Endothelial cell of umbilical vein (primary cell): ENCODE data around the gene SIN3B. TPM values are rescaled to one million over a fixed set of nuclear protein-coding genes. Genes with fewer than 3 reads are reported as not detected.

Experiments used
- BruUV-seq: library from RNA; stranded (reverse); fragments of 400-500 nt; replicated peaks from 2 replicates; lab custom pipeline; 2021; lab: Mats Ljungman, UMichigan
- CTCF ChIA-PET: fragments of 300-600, 350-600 bp; sonication (Branson Sonifier 250); formaldehyde crosslinking; loops from one replicate; lab custom pipeline; 2021; ENCODE audit warnings: antibody characterized with exemption, inconsistent platforms; lab: Charles Lee
- POLR2A ChIA-PET: fragments of 300-600, 350-600 bp; sonication (Branson Sonifier 250); formaldehyde crosslinking; loops from one replicate; lab custom pipeline; 2021; ENCODE audit warnings: antibody characterized with exemption, inconsistent platforms; lab: Charles Lee
- DNase-seq: peaks from one replicate; pipeline ENCODE4 v3.0.0-alpha.2; 2011; ENCODE audit warnings: low read depth, low spot score
- FAIRE-seq: peaks from 2 replicates; lab custom pipeline; 2011; peaks lifted over from hg19 to GRCh38; lab: Jason Lieb, UNC
- H2AFZ ChIP-seq: 2 replicates; pipeline ENCODE4 v1.6.0; 2012; ENCODE audit warnings: low read depth, low read length, control low read depth, inconsistent platforms
- H3K27ac ChIP-seq: 2 replicates; pipeline ENCODE4 v1.5.1; 2011; ENCODE audit warnings: low read depth, mild to moderate bottlenecking, control low read depth, low read length, moderate library complexity; ENCODE audit not compliant: insufficient read depth
- H3K27me3 ChIP-seq, 2 experiments: 2 replicates each; pipeline versions ENCODE4 v1.6.0 to v1.6.1; 2011; ENCODE audit warnings: low read length in 2 of 2, mixed read lengths in 1 of 2; ENCODE audit not compliant: control insufficient read depth in 2 of 2, insufficient read depth in 2 of 2
- H3K36me3 ChIP-seq, 2 experiments: 2 replicates in 1 of 2; 3 replicates in 1 of 2; pipeline ENCODE4 v1.5.1; 2011; ENCODE audit warnings: low read length in 2 of 2, mild to moderate bottlenecking in 1 of 2, moderate library complexity in 1 of 2; ENCODE audit not compliant: control insufficient read depth in 2 of 2, insufficient read depth in 2 of 2; ENCODE audit errors: extremely low read depth in 1 of 2
- H3K4me1 ChIP-seq: 3 replicates; pipeline ENCODE4 v1.5.1; 2011; ENCODE audit warnings: mild to moderate bottlenecking, low read length; ENCODE audit not compliant: control insufficient read depth, insufficient read depth; ENCODE audit errors: extremely low read depth
- H3K4me2 ChIP-seq: 2 replicates; pipeline ENCODE4 v1.6.1; 2011; ENCODE audit warnings: low read length, control low read depth, mixed read lengths; ENCODE audit not compliant: insufficient read depth
- H3K4me3 ChIP-seq, 3 experiments: fragments of 200-600 bp in 1 of 3; sonication (generic), shearing (Covaris generic) in 1 of 3; replicated peaks in 1 of 3; 2 replicates each; pipeline ENCODE4 v1.5.1; 2011 to 2016; ENCODE audit warnings: control low read depth in 3 of 3, low read length in 3 of 3, mild to moderate bottlenecking in 2 of 3, inconsistent platforms in 1 of 3, low read depth in 1 of 3, moderate library complexity in 1 of 3; ENCODE audit not compliant: insufficient read depth in 1 of 3
- H3K79me2 ChIP-seq: 2 replicates; pipeline ENCODE4 v1.6.0; 2012; ENCODE audit warnings: low read length, inconsistent platforms; ENCODE audit not compliant: control insufficient read depth, insufficient read depth
- H3K9ac ChIP-seq: replicated peaks from 2 replicates; pipeline ENCODE3; 2011; ENCODE audit warnings: low read length, control low read depth; ENCODE audit not compliant: insufficient read depth; ENCODE audit errors: extremely low read depth
- H3K9me1 ChIP-seq: replicated peaks from 3 replicates; pipeline ENCODE4 v1.6.0; 2011; ENCODE audit warnings: mild to moderate bottlenecking, low read length; ENCODE audit not compliant: control insufficient read depth, insufficient read depth; ENCODE audit errors: extremely low read depth
- H3K9me3 ChIP-seq: replicated peaks from 2 replicates; pipeline ENCODE4 v1.5.1; 2012; ENCODE audit warnings: low read length, inconsistent platforms; ENCODE audit not compliant: control insufficient read depth, insufficient read depth
- H4K20me1 ChIP-seq: replicated peaks from 2 replicates; pipeline ENCODE3; 2011; ENCODE audit warnings: mild to moderate bottlenecking, low read length; ENCODE audit not compliant: control insufficient read depth, insufficient read depth; ENCODE audit errors: extremely low read depth
- EZH2 ChIP-seq: IDR thresholded peaks from 2 replicates; pipeline ENCODE4 v1.6.1; 2012; ENCODE audit warnings: borderline replicate concordance, low read depth, mild to moderate bottlenecking, moderate library complexity, low read length, inconsistent platforms; ENCODE audit not compliant: severe bottlenecking
- FOS ChIP-seq: IDR thresholded peaks from 2 replicates; pipeline ENCODE4 v1.6.1; 2011; ENCODE audit warnings: mild to moderate bottlenecking, low read length, moderate library complexity, borderline replicate concordance; ENCODE audit not compliant: insufficient read depth
- GATA2 ChIP-seq: IDR thresholded peaks from 2 replicates; pipeline ENCODE4 v1.7.0; 2011; ENCODE audit warnings: low read depth, mild to moderate bottlenecking, moderate library complexity, mixed read lengths, low read length; ENCODE audit not compliant: insufficient read length, insufficient read depth
- JUN ChIP-seq: IDR thresholded peaks from 2 replicates; pipeline ENCODE4 v1.6.1; 2011; ENCODE audit warnings: borderline replicate concordance, low read depth; ENCODE audit not compliant: insufficient read length, insufficient read depth
- MYC ChIP-seq: IDR thresholded peaks from one replicate; pipeline ENCODE4 v1.6.1; 2011; ENCODE audit warnings: mild to moderate bottlenecking, low read depth, low read length
- POLR2A ChIP-seq: IDR thresholded peaks from 2 replicates; pipeline ENCODE4 v1.6.1; 2012; ENCODE audit warnings: low read depth, mild to moderate bottlenecking, control low read depth, low read length
- POLR2AphosphoS5 ChIP-seq: IDR thresholded peaks from 2 replicates; pipeline ENCODE4 v1.6.1; 2012; ENCODE audit warnings: low read depth, mild to moderate bottlenecking, control low read depth, low read length, moderate library complexity; ENCODE audit not compliant: insufficient read depth
- dilution Hi-C: fragments of 300-500 bp; cut with MboI; formaldehyde crosslinking; loops from one replicate; pipeline ENCODE4 v1.15.0; 2019; ENCODE audit warnings: low sequenced_read_pairs; ENCODE audit not compliant: extremely low pct_ligation_motif_present
- intact Hi-C: fragments of 100-400 bp; cut with micrococcal nuclease; formaldehyde crosslinking; loops from one replicate; pipeline ENCODE4 v1.10.0; 2022
- polyA plus RNA-seq, 4 experiments: library from polyadenylated mRNA; depleted of rRNA in 3 of 4; stranded (reverse) in 3 of 4; unstranded in 1 of 4; fragments of >200 nt; gene quantifications; 2 replicates each; pipeline versions ENCODE4 v1.2.1 to v1.2.3, GENCODE V29; 2011 to 2012; ENCODE audit warnings: missing spikeins in 1 of 4
- total RNA-seq: library from RNA; stranded (reverse); gene quantifications from 2 replicates; pipeline ENCODE4 v1.2.3, GENCODE V29; 2021
- TF ChIP-seq, protein P1 (sequence below), 2 donors: IDR thresholded peaks; 1 replicate in 1 of 2; 2 replicates in 1 of 2; pipeline ENCODE4 v1.5.1; 2011; ENCODE audit warnings: low read length in 2 of 2, mild to moderate bottlenecking in 2 of 2, moderate library complexity in 2 of 2, control low read depth in 1 of 2, inconsistent platforms in 1 of 2, low read depth in 1 of 2; ENCODE audit not compliant: insufficient read depth in 1 of 2; ENCODE audit errors: extremely low read depth in 1 of 2
- TF ChIP-seq, protein P2 (sequence below): IDR thresholded peaks from 2 replicates; pipeline ENCODE4 v1.6.1; 2011; ENCODE audit not compliant: insufficient read depth, insufficient read length

Gene SIN3B
- total and polyA plus RNA-seq, 2 donors (not counting 3 experiments of a cell fraction or from before 2014, with no cell fraction given) = 46.2 to 75.0 TPM

GRCh38 chr19:16880884-16881554 lies 51.8 kb downstream of the SIN3B start:
- dilution Hi-C loops = no loop called here

More at GRCh38 chr19:16880884-16881554, 51.8 kb downstream of the SIN3B start:
- POLR2A ChIA-PET = no interaction called here
- TF ChIP-seq, protein P1, sequence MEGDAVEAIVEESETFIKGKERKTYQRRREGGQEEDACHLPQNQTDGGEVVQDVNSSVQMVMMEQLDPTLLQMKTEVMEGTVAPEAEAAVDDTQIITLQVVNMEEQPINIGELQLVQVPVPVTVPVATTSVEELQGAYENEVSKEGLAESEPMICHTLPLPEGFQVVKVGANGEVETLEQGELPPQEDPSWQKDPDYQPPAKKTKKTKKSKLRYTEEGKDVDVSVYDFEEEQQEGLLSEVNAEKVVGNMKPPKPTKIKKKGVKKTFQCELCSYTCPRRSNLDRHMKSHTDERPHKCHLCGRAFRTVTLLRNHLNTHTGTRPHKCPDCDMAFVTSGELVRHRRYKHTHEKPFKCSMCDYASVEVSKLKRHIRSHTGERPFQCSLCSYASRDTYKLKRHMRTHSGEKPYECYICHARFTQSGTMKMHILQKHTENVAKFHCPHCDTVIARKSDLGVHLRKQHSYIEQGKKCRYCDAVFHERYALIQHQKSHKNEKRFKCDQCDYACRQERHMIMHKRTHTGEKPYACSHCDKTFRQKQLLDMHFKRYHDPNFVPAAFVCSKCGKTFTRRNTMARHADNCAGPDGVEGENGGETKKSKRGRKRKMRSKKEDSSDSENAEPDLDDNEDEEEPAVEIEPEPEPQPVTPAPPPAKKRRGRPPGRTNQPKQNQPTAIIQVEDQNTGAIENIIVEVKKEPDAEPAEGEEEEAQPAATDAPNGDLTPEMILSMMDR (IDR thresholded peaks at IDR 0.05; ENCODE audit: extremely low read depth in 1 of 2, insufficient read depth in 1 of 2, low read depth in 1 of 2, low read length in 2 of 2) = no peak
- TF ChIP-seq EZH2 (no peak), JUN (no peak), POLR2AphosphoS5 (no peak), MYC (no peak), FOS (no peak), POLR2A (no peak), GATA2 (no peak)
- TF ChIP-seq, protein P2, sequence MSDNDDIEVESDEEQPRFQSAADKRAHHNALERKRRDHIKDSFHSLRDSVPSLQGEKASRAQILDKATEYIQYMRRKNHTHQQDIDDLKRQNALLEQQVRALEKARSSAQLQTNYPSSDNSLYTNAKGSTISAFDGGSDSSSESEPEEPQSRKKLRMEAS = no peak
- intact Hi-C loops = no loop called here
- no peak overlapping the region for H3K27ac ChIP-seq
- H3K9me3 ChIP-seq = no peaks in the 10 kb centered on the region
- H3K36me3 ChIP-seq = peaks cover 16 to 35% of the 10 kb centered on the region in 2 experiments
- no peak overlapping the region for H3K4me2 ChIP-seq
- no peak overlapping the region for H2AFZ ChIP-seq
- no peaks in the 10 kb centered on the region for H3K9me1 ChIP-seq
- no peak overlapping the region for H3K9ac ChIP-seq
- DNase-seq (no peak), FAIRE-seq (no peak)
- peaks cover 6% of the 10 kb centered on the region for H3K4me1 ChIP-seq
- no peaks in the 10 kb centered on the region for H4K20me1 ChIP-seq
- no peak overlapping the region for H3K4me3 ChIP-seq
- H3K27me3 ChIP-seq = no peaks in the 10 kb centered on the region
- CTCF ChIA-PET = no interaction called here
- peaks cover under 1% of the 10 kb centered on the region for H3K79me2 ChIP-seq
- no TSS peak for BruUV-seq
